Measurements from ENCODE around the gene ALK.

Gene ALK

DNA sequence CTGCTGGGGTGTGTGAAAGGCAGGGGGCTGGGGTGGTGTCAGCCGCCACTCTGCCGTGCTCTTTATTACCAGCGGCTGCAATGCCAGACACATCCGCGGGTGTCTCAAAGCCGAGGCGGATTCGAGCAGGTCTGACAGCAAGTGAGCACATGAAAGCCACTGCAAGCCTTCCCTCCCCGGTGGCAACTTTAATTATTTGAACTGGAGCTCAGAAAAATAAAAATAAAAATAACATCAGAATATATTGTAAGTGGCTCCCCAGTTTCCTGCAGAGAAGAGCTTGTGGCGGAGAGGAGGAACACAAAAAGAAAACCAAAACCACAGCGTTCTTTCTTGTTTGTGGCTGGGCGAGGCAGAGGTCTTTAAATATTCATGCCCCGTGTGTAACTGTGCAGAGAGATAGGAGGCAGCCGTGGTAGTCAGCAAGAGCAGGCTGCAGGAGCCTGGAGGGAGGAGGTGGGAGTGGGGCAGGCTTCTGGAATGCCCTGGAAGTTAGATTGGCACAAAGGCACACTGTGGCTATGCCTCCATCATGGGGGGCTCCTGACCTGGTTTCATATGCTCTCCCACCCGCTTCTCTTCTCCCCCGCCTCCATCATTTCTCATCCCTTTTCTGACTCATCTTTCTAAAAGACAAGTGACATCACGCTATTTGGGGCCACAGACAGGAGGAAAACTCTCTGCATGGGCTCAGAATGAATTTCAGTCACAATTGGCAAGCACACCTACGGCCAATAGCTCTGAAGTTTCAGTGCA lies 606.4 kb downstream of the ALK start:
- no peak for DNase-seq (ENCODE audit: low read depth)

DNA sequence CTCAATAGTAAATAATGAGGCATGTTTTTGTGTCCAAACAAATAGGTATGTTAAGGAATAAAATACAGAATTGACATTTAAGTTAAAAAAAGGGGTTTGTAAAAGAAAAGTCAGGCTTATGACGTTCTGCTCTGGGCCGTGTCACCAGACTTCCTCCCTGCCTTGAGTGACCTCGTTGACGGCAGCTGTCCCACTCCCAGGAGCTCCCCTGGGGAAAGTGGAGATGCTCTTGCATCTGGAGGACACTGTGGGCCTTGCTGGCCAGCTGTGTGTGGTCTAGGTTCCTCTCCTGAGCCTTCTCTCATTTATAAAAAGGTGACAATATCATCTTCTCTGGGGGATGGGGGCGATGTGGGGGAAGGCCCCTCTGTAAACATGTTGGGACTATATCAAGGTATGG lies 609.9 kb downstream of the ALK start:
- no peak for DNase-seq (ENCODE audit: low read depth)

DNA sequence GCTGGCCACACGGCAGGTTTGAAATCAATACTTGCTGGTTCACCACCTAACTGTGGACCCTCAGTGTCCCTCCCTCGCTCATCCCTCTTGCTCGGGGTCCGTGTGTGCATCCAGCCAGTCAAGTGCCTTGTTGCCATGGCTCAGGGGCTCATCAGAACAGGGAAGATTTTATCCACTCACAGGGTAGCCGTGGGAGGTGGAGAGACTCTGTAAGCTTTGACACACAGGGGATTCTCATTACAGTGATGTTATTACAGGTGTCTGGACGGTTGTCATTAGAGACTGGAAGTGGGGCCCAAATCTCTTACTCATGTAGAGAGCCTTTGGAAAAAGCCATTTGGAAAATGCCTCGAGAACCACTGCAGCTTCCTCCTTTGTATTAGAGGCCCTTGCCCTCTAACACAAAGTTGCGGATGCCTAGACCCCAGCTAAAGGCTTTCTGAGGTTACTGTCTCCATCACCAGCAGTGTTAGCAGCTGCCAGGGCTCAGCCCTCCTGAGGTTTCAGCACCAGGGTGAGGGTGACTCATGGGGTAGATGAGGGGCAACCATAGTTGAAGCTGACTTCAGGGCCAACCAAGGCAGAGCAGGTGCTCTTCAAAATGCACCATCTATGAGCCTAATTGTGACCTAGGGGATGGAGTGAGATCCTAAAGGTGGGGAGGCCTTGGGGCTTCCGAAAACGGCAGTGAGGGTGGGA lies 610.6 kb downstream of the ALK start:
- DNase-seq (ENCODE audit: low read depth): no peak

DNA sequence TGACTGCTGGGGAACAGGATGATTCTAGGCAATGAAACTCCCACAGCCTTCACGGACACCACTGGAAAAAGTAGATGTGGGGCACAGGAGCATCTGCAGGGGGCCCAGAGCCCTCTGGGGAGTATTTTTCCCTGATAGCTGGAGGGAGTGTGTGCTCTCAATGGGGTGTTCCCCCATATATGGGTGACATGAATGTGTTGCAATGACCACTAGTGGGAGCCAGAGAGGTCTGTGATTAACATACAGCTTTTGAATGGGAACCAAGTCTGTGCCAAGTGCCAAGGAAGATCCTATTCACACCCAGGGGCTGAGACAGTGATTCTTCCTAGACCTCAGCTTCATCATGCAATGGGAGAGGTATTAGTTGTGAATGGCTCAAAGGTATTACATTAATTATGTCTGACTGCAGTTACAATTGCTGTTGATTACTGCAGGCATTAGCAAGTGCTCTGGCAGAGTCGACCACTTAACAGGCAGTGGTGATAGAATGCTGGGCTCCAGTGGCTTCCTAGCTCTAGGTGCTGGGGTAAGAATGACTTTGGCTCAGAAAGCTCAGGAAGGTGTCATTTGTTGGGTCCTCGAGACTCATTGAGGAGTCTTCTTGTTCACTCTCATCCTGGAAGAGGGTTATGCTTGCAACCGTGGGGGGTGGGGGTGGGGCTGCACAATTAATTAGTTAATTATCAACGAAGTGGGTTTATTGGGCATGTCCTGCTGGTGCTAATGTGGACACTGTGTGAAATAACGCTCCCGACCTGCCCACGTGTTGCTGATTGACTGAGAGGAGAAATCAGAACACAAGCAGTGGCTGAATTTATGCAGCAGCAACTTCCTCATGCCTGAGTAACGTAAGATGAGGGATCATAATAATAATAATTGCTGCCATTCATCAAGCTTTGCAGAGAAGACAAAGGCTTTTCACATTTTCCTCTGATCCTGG lies 612.0 kb downstream of the ALK start:
- DNase-seq (ENCODE audit: low read depth): no peak

DNA sequence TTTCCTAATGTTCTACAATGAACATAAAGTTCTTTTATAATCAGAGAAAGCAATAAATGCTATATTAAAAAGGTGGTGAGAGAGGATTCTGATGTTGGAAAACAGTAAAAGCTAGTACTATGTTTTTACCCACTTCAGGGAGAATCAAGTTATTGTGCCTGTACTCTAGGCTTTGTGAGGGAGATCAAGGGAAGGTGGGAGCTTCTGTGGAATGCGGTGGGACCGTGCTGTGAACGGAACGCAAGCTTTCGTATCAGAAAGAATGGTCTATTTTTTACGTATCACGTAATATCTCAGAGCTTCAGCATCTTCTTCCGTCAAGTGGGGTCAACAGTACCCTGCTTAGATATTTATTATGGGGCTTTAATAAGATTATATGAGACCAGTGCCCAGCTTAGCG lies 613.0 kb downstream of the ALK start:
- DNase-seq (ENCODE audit: low read depth): no peak

DNA sequence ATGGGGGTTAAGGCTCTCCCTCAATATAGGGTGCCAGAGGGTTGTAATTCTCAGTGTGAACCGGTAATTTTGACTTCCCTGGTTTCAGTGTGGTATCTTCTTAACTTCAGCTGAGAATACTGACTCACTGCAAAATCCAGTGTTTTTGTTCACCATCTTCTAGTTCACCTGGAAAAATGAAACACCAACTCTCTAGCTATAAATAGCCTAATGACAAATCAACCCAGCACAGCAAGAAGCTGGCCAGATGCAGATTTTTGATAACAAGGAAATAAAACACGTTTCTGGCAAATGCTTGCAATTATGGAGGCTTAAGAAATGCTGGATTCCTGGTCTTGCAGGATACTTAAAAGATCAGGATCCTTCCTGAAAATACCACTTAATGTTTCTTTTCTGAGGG lies 613.9 kb downstream of the ALK start:
- no peak for DNase-seq (ENCODE audit: low read depth)

DNA sequence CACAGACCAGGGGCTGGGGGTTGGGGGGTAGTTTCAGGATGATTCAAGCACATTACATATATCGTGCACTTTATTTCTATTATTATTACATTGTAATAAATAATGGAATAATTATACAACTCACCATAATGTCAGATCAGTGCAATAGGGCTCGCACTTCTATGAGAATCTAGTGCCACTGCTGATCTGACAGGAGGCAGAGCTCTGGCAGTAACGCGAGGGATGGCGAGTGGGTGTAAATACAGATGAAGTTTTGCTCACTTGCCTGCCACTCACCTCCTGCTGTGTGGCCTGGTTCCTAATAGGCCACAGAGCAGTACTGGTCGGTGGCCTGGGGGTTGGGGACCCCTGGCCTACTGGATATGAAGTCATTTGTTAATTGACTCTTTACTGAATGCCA lies 615.6 kb downstream of the ALK start:
- DNase-seq (ENCODE audit: low read depth): no peak

DNA sequence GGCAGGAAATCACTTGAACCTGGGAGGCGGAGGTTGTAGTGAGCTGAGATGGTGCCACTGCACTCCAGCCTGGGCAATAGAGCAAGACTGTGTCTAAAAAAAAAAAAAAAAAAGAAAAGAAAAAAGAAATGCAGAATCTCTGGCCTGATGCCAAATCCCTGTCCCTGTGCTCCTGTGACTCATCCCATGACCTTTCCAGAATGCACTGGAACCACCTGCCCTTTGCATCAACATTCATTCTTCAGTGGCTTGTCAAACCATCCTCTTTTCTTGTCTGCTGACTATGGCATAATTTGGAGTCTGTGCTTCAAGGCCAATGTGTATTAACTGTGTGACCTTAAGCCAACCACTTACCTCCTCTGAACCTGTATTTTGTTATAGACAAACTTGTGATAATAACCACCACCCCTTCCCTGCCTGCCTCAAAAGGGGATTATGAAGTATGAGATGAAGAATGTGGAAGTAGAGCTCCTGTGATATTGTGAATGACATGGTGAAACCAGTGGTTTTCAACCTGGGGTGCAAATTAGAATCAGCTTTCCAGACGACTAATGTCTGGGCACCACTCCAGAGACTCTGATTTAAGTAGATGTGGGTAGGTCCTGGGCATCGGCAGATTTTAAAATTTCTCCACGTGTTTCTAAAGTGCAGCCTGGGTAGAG lies 616.9 kb downstream of the ALK start:
- no peak for DNase-seq (ENCODE audit: low read depth)

DNA sequence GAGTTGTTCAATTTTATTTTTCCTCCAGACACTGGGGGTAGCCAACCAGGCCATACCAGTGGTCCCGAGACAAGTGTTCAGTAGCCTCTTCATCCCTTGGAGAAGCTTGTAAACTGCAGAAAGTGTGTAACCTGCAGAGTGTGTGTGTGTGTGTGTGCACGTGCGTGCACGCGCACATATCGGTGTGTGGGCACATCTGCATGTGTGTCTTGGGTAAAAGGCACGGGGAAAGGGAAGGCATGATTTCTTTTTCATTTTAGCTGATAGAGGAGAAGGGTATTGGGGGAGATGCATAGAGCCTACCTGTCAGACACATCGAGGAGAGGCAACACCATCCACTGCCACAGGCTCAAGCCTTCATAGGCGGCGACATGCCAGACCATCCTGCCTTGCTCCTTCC lies 624.8 kb downstream of the ALK start:
- no peak for DNase-seq (ENCODE audit: low read depth)

DNA sequence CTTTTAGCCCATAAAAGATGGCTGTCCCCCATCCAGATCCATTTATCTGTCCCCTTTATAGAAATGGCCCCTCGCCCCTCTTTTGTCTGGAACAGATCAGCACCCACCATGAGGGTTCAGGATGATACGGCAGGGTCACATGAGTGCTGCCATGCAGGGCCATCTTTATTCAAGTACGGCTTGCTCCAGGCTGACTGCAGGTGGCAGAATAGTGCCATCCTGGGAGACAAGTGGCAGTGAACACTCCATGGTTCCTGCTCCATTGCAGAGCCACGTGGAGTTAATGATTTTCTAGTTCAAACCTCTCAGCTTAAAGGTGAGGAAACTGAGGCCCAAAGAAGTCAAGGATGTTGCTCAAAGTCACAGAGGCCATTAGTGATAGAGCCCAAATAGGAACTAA lies 625.5 kb downstream of the ALK start:
- DNase-seq (ENCODE audit: low read depth): no peak

DNA sequence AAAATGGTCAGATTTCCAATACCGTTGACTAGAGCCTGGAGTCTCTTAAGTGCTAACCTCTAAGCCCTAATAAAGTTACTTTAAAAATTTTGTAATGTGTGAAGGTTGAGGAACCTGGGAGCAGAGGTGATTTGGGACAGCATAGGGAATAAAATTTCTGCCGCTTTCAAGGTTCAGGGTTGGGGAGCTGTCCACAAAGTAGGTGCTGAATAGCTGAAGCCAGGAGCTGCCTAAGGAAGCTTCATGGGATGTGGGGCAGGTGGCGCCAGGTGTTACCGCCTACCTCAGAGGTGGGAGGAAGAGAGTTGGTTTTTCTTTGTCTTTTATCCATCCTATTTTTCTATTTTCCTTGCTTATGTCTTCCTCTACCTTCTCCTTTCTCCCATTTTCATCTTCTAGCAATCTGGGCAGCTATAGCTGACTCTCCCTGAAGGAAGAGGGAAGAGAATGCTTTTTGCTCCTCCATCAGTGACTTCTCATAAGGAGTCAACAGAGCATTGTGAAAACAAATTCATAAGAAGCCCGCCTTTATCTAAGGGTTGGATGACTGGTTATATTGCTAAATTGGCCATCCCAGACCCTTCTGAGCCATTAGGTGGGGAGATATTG lies 627.5 kb downstream of the ALK start:
- no peak for DNase-seq (ENCODE audit: low read depth)

DNA sequence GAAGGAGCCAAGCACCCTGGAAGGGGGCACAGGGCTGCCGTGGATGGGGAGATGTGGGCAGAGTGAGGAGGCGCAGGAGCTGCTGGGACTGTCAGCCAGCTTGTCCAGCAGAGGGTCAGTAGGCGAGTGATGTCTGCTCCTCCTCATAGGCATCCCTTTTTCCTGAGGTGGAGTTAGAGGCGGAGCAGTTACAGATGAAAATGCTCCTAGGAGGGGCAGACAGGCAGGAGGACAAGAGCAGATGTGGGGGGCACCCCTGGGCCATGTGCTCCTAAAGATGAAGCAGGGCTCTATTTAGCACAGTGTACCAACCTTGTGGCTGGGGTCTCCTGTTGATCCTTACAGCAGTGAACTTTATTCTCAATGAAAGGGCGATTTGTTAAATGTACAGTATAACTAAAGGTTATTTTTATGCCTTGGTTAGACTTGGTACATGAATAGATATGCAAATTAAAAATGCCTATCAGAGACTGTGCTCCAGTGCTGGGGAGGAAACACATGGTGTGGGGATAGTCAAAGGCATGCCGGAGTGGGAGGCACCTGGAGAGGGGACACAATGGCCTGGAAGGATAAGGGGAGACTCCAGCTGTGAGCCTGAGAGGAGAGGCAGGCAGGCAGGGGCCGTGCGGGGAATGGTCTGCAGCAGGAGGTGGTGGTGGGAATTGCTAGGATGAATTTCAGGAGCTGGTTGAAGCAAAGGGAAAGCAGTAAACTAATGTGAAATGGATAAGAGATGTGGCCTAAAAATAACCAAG lies 630.9 kb downstream of the ALK start:
- DNase-seq (ENCODE audit: low read depth): no peak

DNA sequence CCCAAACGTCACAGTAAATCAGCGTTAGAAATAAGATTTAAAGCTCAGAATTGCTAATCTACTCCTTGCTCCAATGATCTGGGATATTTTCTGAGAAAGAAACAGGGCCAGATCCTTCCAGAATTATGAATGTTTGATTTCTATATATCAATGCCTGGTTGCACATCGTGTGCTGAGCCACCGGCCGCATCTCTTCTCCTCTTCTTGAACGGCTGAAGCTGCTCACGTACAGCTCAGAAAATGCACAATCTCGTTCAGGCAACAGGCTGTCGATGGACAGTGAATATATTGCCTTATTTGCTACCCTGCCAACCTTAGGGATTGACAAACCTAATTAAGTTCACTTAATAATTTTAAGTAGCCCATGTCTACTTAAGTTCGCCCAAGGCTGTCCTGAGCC lies 636.7 kb downstream of the ALK start:
- no peak for DNase-seq (ENCODE audit: low read depth)

DNA sequence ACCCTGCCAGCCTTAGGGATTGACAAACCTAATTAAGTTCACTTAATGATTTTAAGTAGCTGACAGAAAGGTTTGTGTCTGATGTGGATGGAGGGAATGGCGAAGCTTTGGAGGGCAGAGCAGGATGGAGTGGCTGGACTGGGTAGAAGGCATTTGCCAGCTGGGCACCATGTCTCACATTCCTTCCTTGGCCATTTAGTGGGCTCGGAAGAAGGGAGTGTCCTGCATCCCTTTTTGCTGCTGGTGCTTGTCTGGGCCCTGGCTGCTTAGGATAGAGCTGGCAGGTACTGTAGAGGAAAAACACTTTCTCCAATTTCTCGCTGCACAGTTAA lies 639.5 kb downstream of the ALK start:
- no peak for DNase-seq (ENCODE audit: low read depth)

DNA sequence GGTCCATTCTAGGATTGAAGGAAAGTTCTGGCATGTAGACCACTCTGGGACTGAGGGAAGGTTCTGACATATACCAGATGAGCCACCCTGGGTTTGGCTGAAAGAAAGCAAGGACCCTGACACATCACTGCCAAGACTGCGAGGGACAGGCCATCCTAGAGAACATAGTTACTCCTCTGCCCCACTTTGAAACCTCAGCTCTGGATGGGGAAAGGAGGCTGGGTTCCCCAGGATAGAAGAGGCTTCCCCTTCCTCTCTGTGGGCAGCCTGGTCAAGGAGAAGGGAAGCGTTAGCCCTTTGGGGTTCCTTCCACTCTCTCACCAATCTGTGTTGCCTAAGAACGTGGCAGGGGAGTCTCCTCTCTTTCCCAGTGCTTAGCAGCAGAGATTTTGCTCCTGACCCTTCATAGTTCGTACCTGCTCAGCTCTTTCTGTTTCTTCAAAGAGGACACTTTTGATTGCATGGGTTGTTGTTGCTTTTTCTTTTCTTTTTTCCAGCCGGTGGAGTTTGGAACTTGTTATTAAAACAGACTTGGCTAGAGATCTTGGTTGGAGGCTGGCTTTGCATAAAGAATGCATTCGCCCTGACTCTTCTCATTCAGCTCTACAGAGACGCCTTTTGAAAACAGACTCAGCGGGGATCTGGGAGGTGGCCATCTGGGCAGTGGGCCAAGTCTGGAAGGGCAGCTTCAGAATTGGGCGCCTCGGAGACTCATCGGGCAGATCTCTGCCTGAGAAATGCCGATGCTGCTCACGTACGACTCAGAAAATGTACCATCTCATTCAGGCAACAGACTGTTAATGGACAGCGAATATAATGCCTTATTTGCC lies 640.1 kb downstream of the ALK start:
- DNase-seq (ENCODE audit: low read depth): no peak

DNA sequence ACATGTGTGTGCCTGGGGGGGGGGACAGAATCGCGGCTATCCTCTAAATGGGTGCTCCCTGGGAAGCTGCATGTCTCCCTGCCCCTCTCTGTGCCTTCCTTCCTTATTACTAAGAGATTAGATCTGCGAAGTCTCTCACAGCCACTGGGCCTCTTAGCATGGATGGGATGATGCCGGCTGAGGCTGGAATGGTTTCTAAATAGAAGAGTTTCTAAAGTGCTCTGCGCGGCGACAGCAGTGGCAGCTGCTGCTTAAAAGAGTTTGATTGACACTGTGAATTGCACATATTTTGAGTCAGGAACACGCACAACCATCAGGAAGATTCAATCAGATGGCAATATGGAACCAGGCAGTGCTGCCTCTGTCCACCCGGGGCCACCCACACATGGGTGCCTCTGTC lies 642.4 kb downstream of the ALK start:
- DNase-seq (ENCODE audit: low read depth): no peak

DNA sequence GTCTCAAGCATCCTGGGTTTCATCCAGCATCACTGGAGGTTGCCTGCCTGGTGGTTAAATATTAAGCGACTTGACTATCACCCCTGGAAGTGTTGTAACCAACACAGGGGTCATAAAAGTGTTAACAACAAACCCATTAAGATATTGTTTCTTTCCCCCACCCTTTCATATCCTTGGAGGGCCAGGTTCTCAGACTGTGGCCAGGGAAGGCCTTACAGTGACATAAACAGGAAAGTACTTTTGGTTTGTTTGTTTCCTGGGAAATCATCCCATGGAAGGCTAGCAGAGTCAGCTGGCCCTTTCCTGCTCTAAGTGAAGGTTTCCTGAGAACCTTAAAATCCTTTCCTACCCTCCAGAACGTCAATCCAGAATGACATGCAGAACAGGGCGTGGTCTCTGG lies 645.2 kb downstream of the ALK start:
- no peak for DNase-seq (ENCODE audit: low read depth)

DNA sequence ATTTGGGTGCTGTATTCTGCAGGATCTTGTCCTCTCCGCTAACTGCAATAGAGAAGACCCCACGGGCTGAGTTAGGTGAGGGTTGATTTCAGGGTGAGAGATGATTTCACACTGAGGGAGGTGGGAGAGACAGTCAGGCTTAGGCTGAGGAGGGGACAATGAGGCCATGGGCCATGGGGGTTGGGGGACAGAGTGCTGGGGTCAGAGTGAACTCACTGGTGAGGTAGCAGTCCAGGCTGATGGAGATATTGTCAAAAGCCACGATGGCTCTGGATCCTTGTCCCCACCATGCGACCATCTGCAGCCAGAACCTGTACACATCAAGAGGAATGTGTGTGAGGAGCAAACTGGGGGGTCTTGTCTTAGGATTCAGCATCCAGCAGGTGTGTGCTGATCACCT lies 646.2 kb downstream of the ALK start:
- DNase-seq (ENCODE audit: low read depth): no peak

DNA sequence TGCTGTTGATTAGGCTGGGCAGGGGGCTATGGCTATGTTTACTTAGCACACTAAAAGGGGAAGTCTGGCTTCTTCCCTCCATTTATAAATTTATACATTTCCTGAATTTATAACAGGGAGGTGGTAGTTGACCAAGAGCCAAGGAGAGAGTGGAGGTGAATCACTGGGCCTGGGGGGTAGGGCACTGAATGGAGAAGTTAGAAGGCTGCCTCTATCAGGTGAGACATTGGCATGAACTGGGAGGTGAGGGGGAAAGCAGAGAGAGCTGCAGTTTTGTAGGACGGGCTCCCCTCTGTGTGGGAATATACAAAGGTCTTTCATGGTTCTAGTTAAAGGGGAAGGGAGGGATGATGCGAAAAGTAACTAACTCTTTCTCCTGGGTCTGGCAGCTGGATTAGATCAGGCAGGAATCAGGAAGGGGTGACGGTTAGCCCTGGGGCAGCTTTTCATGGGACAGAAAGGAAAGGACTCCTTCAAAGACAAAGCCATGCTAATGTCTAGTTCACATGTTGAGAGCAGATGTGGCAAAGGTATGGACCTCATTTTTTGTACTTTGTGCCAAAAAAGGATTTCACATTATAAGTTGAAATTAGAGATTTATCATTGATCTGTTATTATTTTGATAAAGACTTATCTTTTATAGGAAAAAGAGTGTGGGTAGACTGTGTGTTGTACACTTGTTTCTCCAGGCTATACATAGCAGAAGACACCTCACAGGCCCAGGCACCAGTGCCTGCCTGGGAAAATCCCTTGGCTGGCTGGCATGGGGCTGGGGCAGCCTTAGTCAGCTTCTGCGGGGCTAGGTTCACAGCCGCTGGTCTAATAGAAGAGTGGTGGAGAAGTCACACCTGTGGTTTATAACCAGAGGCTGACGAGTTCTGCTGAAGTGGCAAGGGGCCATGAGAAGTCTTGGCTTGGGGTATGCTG lies 647.4 kb downstream of the ALK start:
- DNase-seq (ENCODE audit: low read depth): no peak
